ENCODE results near the gene PRXL2C.

DNA sequence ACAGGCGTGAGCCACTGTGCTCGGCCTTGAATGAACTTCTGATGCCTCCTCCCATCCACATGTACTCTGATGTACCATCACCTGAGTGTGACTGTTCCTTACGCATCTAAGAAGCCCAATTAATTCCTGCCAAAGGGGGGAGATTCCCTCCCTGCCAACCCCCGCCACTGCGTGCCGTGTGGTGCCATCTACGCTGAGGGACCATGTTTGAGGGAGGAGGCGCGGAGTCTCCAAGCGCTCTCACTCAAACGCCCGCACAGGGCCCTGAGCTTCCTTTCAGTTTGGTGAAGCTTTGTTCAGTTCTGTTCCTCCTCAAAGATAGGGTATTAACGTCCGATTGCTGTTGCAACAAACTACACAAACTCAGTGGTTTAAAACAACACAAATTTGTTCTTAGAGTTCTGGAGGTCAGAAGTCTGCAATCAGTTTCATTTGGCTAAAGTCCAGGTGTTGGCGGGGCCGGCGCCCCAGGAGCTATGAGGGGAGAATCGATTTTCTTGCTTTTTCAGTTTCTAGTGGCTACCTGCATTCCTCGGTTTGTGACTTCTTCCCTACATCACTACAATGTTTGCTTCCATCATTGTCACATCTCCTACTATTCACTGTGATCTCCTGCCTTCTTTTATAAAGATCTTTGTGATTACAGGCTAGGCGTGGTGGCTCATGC, 13.9 kb upstream of the PRXL2C start:
- no peak for TF ChIP-seq ZFX (IDR thresholded peaks at IDR 0.05)
- TF ChIP-seq, protein P1, sequence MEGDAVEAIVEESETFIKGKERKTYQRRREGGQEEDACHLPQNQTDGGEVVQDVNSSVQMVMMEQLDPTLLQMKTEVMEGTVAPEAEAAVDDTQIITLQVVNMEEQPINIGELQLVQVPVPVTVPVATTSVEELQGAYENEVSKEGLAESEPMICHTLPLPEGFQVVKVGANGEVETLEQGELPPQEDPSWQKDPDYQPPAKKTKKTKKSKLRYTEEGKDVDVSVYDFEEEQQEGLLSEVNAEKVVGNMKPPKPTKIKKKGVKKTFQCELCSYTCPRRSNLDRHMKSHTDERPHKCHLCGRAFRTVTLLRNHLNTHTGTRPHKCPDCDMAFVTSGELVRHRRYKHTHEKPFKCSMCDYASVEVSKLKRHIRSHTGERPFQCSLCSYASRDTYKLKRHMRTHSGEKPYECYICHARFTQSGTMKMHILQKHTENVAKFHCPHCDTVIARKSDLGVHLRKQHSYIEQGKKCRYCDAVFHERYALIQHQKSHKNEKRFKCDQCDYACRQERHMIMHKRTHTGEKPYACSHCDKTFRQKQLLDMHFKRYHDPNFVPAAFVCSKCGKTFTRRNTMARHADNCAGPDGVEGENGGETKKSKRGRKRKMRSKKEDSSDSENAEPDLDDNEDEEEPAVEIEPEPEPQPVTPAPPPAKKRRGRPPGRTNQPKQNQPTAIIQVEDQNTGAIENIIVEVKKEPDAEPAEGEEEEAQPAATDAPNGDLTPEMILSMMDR (conservative IDR thresholded peaks at IDR 0.05), result no peak
